ENCODE results near the gene TNFRSF1B.

DNA sequence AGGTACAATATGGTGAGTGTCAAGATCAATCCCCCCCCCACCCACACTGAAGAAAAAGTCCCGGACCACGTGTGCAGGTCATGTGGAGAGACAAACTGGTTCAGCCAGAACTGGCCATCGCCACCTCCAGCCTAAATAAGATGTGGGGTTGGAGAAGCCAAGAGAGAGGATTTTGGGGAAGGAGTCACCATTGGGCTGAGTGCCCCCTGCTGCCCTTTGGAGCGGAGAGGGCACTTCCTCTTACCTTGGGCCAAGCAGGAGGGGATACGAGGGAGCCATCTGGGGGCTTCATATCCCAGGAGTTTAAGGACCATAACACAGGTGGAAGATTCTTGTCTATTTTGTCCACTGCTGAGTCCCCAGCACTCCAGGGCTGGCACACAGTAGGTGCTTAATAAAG lies 2.6 kb upstream of the TNFRSF1B start:
- no peak for TF ChIP-seq CTCF (conservative IDR thresholded peaks at IDR 0.05 in 1 of 2, IDR thresholded peaks at IDR 0.05 in 1 of 2; ENCODE audit: low read depth in 1 of 2, low read length in 2 of 2)
- no peak for TF ChIP-seq EZH2 (IDR thresholded peaks at IDR 0.05; ENCODE audit: low read length, missing control alignments)

Measured in fibroblast of lung (primary cell).